Measurements from ENCODE around the gene APBB2.
"Not testable (repeated sequence)": the region's sequence is repeated elsewhere in the genome, so short reads cannot be mapped to it uniquely, and the experiment has no call there.

DNA sequence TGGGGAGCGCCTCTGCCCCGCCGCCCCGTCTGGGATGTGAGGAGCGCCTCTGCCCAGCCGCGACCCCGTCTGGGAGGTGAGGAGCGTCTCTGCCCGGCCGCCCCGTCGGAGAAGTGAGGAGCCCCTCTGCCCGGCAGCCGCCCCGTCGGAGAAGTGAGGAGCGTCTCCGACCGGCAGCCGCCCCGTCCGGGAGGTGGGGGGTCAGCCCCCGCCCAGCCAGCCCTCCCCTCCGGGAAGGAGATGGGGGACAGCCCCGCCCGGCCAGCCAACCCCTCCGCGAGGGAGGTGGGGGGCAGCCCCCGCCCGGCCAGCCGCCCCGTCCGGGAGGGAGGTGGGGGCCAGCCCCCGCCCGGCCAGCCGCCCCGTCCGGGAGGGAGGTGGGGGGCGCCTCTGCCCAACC is 165.2 kb downstream of the APBB2 start:
- TF ChIP-seq, protein P1, sequence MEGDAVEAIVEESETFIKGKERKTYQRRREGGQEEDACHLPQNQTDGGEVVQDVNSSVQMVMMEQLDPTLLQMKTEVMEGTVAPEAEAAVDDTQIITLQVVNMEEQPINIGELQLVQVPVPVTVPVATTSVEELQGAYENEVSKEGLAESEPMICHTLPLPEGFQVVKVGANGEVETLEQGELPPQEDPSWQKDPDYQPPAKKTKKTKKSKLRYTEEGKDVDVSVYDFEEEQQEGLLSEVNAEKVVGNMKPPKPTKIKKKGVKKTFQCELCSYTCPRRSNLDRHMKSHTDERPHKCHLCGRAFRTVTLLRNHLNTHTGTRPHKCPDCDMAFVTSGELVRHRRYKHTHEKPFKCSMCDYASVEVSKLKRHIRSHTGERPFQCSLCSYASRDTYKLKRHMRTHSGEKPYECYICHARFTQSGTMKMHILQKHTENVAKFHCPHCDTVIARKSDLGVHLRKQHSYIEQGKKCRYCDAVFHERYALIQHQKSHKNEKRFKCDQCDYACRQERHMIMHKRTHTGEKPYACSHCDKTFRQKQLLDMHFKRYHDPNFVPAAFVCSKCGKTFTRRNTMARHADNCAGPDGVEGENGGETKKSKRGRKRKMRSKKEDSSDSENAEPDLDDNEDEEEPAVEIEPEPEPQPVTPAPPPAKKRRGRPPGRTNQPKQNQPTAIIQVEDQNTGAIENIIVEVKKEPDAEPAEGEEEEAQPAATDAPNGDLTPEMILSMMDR (IDR thresholded peaks at IDR 0.05; ENCODE audit: control extremely low read depth in 1 of 3, insufficient read depth in 1 of 3, low read depth in 1 of 3, low read length in 3 of 3), result not testable (repeated sequence)
- not testable (repeated sequence) for TF ChIP-seq TAF1 (IDR thresholded peaks at IDR 0.05; ENCODE audit: low read depth, low read length); EP300 (IDR thresholded peaks at IDR 0.05; ENCODE audit: borderline replicate concordance in 1 of 2, low read depth in 2 of 2, low read length in 2 of 2); EGR1 (IDR thresholded peaks at IDR 0.05; ENCODE audit: borderline replicate concordance, low read depth, low read length); SRF (IDR thresholded peaks at IDR 0.05; ENCODE audit: low read depth, low read length)
- TF ChIP-seq, protein P2, sequence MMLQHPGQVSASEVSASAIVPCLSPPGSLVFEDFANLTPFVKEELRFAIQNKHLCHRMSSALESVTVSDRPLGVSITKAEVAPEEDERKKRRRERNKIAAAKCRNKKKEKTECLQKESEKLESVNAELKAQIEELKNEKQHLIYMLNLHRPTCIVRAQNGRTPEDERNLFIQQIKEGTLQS (IDR thresholded peaks at IDR 0.05; ENCODE audit: insufficient read depth, low read depth, low read length), result not testable (repeated sequence)

Measured in H1 (cell line).